HG02981 (cell line): Measurements from ENCODE around the gene CIRBP.

ENCODE experiments used
- ATAC-seq: cut with Tn5 transposase; IDR thresholded peaks from one replicate; pipeline ENCODE4 v1.9.1; 2021; ENCODE audit warnings: mild to moderate bottlenecking, moderate library complexity; ENCODE audit not compliant: unreplicated experiment

CIRBP gene

GRCh38 chr19:1269065-1269477 lies at the start of gene CIRBP:
Gene CIRBP (plus strand): TSS chr19:1269332. CDS start chr19:1270934, 1,602 bp downstream.
- peak; percentile 50 for ATAC-seq

DNA sequence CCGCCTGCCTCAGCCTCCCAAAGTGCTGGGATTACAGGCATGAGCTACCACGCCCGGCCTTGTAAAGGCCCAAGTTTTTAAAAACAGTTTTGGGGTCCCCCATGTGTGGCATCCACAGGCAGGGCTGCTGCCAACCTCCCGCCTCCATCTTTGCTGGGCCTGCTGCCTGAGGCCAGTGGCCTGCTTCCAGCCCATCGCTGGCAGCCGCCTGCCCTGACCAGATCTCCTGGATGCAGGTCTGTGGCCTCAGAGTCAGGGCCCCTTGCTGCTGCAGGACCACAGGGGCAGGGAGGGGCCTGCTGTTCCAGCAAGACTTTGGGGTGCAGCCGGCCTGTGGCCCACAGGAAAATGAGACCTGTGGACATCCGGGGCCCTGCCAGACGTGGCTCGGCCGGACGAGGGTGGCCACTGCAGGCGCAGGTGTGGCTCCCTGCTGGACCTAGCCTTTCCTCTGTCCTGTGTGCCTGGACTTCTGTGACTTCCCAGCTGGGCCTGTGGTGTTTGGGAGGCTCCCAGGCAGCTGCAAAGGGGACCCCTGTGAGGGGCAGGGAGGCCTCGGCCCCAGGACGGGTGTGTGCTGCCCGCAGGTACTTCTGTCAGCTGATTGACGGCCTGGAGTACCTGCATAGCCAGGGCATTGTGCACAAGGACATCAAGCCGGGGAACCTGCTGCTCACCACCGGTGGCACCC lies 49.2 kb upstream of the CIRBP start:
- ATAC-seq = no peak

DNA sequence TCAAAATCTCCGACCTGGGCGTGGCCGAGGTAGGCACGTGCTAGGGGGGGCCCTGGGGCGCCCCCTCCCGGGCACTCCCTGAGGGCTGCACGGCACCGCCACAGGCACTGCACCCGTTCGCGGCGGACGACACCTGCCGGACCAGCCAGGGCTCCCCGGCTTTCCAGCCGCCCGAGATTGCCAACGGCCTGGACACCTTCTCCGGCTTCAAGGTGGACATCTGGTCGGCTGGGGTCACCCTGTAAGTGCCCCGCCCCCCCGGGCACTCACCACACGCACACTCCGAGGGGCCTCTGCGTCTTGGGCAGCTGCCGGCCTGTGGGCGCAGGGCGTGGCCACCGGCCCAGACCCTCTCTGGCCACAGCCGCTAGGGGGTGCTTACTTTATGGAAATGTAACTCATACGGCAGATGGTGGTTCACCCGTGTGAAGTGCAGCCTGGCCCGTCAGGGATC lies 48.6 kb upstream of the CIRBP start:
- no peak for ATAC-seq

- no peak for ATAC-seq
Observed at GRCh38 chr19:1220976-1221903, 47.9 kb upstream of the CIRBP start.

- no peak for ATAC-seq
Observed at GRCh38 chr19:1221904-1222255, 47.3 kb upstream of the CIRBP start.

DNA sequence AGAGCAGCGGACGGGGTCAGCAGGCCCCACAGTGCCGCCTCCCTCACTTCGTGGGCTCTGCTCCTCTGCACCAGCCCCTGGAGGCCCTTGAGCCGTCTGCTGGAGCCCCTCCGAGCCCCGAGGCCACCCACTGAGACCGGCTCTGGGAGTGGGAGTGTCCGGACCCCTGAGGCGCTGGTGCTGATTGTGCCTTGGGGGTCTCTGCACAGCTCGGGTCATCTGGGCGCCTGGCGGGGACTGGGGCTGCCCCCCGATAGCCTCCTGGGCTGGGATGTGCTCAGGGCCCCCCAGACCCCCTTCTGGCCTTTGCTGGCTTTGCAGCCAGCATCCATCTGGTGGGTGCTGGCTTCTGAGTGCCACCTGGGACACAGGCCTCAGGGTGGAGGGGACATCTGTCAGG lies 46.7 kb upstream of the CIRBP start:
- ATAC-seq = no peak

GRCh38 chr19:1223018-1223855 lies 45.9 kb upstream of the CIRBP start:
- ATAC-seq = no peak

GRCh38 chr19:1224047-1224825 lies 44.9 kb upstream of the CIRBP start:
- ATAC-seq = no peak

DNA sequence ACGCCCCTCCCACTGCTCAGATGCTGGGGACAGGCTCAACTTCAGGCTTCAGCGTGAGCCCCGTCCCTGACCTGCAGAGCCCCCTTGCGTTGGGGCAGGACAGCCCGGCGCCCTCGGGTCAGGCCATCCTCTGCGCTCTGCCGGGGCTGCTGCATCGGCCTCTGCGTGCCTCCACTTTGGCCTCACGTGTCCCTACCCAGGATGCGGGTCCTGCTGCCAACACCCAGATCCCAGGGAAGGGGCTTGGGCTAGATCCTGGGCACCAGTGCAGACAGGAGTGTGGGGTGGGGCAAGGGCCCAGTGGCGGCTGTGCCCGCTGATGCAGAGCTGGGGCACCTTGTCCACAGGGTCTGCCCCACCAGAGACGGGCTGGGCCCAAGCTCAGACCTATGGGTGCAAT lies 44.3 kb upstream of the CIRBP start:
- ATAC-seq = no peak

- no peak for ATAC-seq
Observed at GRCh38 chr19:1225440-1226226, 43.5 kb upstream of the CIRBP start.

- ATAC-seq = no peak
Observed at GRCh38 chr19:1226227-1226518, 43.0 kb upstream of the CIRBP start.

DNA sequence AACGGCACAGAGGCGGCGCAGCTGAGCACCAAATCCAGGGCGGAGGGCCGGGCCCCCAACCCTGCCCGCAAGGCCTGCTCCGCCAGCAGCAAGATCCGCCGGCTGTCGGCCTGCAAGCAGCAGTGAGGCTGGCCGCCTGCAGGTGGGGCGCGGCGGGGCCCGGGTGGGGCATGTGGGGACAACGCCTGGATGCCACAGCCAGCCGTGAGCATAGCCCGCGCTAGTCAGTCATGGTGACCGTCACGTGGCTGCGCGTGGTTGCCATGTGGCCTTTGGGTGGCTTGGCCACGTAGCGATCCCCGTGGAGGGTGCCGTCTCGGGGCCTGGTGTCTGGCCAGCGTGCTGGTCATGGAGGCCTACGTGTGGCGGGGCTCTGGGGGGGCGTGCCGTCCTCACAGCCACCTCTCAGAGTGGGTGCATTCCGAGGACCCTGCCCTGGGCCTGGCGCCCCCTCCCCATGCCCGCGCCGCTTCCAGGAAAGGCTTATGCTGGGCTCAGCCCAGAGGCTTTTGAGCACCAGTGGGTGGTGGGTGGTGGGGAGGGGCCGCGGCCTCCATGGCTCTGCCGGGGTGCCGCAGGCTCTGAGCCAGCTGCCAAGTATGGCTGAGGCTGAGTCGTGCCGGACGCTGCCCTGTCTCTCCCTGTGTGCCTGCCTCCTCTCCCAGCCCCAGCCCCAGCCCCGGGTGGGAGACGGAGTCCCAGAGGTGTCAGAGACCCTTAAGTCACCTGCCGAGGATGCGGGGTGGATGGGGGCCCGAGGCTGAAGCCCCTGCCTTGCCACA lies 42.4 kb upstream of the CIRBP start:
- ATAC-seq = no peak

- ATAC-seq = no peak
Observed at GRCh38 chr19:1227304-1228054, 41.7 kb upstream of the CIRBP start.

GRCh38 chr19:1228161-1228957 lies 40.8 kb upstream of the CIRBP start:
- no peak for ATAC-seq

GRCh38 chr19:1229056-1229923 lies 39.8 kb upstream of the CIRBP start:
- no peak for ATAC-seq

GRCh38 chr19:1229924-1230782 lies 39.0 kb upstream of the CIRBP start:
- no peak for ATAC-seq
